ENCODE measurements around the gene RFNG.

The RFNG gene

GRCh38 chr17:82035956-82036633 is 15.5 kb downstream of the RFNG start:
- no peak for DNase-seq (ENCODE audit: low read depth, low spot score)
- peak overlapping the region; percentile 81 for H3K9ac ChIP-seq (ENCODE audit: insufficient read length, low read depth)
- peaks cover 30% of the 10 kb centered on the region for H3K4me1 ChIP-seq (ENCODE audit: insufficient read depth, insufficient read length)
- TF ChIP-seq ZNF274 (IDR thresholded peaks at IDR 0.05; ENCODE audit: low read depth, low read length) (no peak), YY1 (IDR thresholded peaks at IDR 0.05; ENCODE audit: insufficient read depth, insufficient read length) (no peak), SUZ12 (IDR thresholded peaks at IDR 0.05; ENCODE audit: extremely low read depth, insufficient read depth, insufficient read length) (no peak)
- peaks cover 15% of the 10 kb centered on the region for H3K27me3 ChIP-seq (ENCODE audit: insufficient read depth, insufficient read length)
- peaks cover 34% of the 10 kb centered on the region for H3K36me3 ChIP-seq (ENCODE audit: insufficient read depth, insufficient read length, low read length)
- H3K9me3 ChIP-seq (ENCODE audit: insufficient read depth, low read length) = no peaks in the 10 kb centered on the region
- peak overlapping the region; percentile 83 for H3K4me3 ChIP-seq (ENCODE audit: insufficient read length, low read depth)

GRCh38 chr17:82035488-82035887 is 16.1 kb downstream of the RFNG start:
- Histone ChIP-seq H3K36me3 (ENCODE audit: insufficient read depth, insufficient read length, low read length) (peaks cover 34% of the 10 kb centered on the region), H3K4me1 (ENCODE audit: insufficient read depth, insufficient read length) (peaks cover 33% of the 10 kb centered on the region), H3K9ac (ENCODE audit: insufficient read length, low read depth) (peak overlapping the region; percentile 63), H3K9me3 (ENCODE audit: insufficient read depth, low read length) (no peaks in the 10 kb centered on the region), H3K4me3 (ENCODE audit: insufficient read length, low read depth) (no peak overlapping the region), H3K27me3 (ENCODE audit: insufficient read depth, insufficient read length) (peaks cover 15% of the 10 kb centered on the region)
- no peak for DNase-seq (ENCODE audit: low read depth, low spot score)
- no peak for TF ChIP-seq SUZ12 (IDR thresholded peaks at IDR 0.05; ENCODE audit: extremely low read depth, insufficient read depth, insufficient read length)
- TF ChIP-seq YY1 (IDR thresholded peaks at IDR 0.05; ENCODE audit: insufficient read depth, insufficient read length) = no peak
- no peak for TF ChIP-seq ZNF274 (IDR thresholded peaks at IDR 0.05; ENCODE audit: low read depth, low read length)

GRCh38 chr17:82034371-82035011 is 17.1 kb downstream of the RFNG start:
- H3K4me3 ChIP-seq (ENCODE audit: insufficient read length, low read depth) = no peak overlapping the region
- H3K9ac ChIP-seq (ENCODE audit: insufficient read length, low read depth) = peak overlapping the region; percentile 36
- peaks cover 38% of the 10 kb centered on the region for H3K4me1 ChIP-seq (ENCODE audit: insufficient read depth, insufficient read length)
- H3K9me3 ChIP-seq (ENCODE audit: insufficient read depth, low read length) = no peaks in the 10 kb centered on the region
- peaks cover 39% of the 10 kb centered on the region for H3K36me3 ChIP-seq (ENCODE audit: insufficient read depth, insufficient read length, low read length)
- TF ChIP-seq SUZ12 (IDR thresholded peaks at IDR 0.05; ENCODE audit: extremely low read depth, insufficient read depth, insufficient read length) (no peak), ZNF274 (IDR thresholded peaks at IDR 0.05; ENCODE audit: low read depth, low read length) (no peak), YY1 (IDR thresholded peaks at IDR 0.05; ENCODE audit: insufficient read depth, insufficient read length) (no peak)
- peaks cover 11% of the 10 kb centered on the region for H3K27me3 ChIP-seq (ENCODE audit: insufficient read depth, insufficient read length)
- no peak for DNase-seq (ENCODE audit: low read depth, low spot score)

- Histone ChIP-seq H3K9me3 (ENCODE audit: insufficient read depth, low read length) (no peaks in the 10 kb centered on the region), H3K4me3 (ENCODE audit: insufficient read length, low read depth) (no peak overlapping the region), H3K4me1 (ENCODE audit: insufficient read depth, insufficient read length) (peaks cover 38% of the 10 kb centered on the region), H3K27me3 (ENCODE audit: insufficient read depth, insufficient read length) (peaks cover 10% of the 10 kb centered on the region), H3K9ac (ENCODE audit: insufficient read length, low read depth) (no peak overlapping the region), H3K36me3 (ENCODE audit: insufficient read depth, insufficient read length, low read length) (peaks cover 49% of the 10 kb centered on the region)
- TF ChIP-seq ZNF274 (IDR thresholded peaks at IDR 0.05; ENCODE audit: low read depth, low read length) = no peak
- TF ChIP-seq YY1 (IDR thresholded peaks at IDR 0.05; ENCODE audit: insufficient read depth, insufficient read length) = no peak
- TF ChIP-seq SUZ12 (IDR thresholded peaks at IDR 0.05; ENCODE audit: extremely low read depth, insufficient read depth, insufficient read length) = no peak
- DNase-seq (ENCODE audit: low read depth, low spot score) = no peak
Measured at GRCh38 chr17:82033359-82034085, 18.1 kb downstream of the RFNG start.

- Histone ChIP-seq H3K4me3 (ENCODE audit: insufficient read length, low read depth) (peak overlapping the region; percentile 73), H3K9me3 (ENCODE audit: insufficient read depth, low read length) (no peaks in the 10 kb centered on the region), H3K36me3 (ENCODE audit: insufficient read depth, insufficient read length, low read length) (peaks cover 56% of the 10 kb centered on the region), H3K9ac (ENCODE audit: insufficient read length, low read depth) (peak overlapping the region; percentile 93), H3K27me3 (ENCODE audit: insufficient read depth, insufficient read length) (peaks cover 10% of the 10 kb centered on the region), H3K4me1 (ENCODE audit: insufficient read depth, insufficient read length) (peaks cover 38% of the 10 kb centered on the region)
- no peak for DNase-seq (ENCODE audit: low read depth, low spot score)
- TF ChIP-seq SUZ12 (IDR thresholded peaks at IDR 0.05; ENCODE audit: extremely low read depth, insufficient read depth, insufficient read length) (no peak), ZNF274 (IDR thresholded peaks at IDR 0.05; ENCODE audit: low read depth, low read length) (no peak), YY1 (IDR thresholded peaks at IDR 0.05; ENCODE audit: insufficient read depth, insufficient read length) (no peak)
Measured at GRCh38 chr17:82031885-82032627, 19.6 kb downstream of the RFNG start.

GRCh38 chr17:82031303-82031884 is 20.2 kb downstream of the RFNG start, which contains the start of gene RAC3:
TSS of gene RAC3 (plus strand) at chr17:82031678. CDS start at chr17:82031762, 84 bp downstream.
- DNase-seq (ENCODE audit: low read depth, low spot score) = no peak
- H3K27me3 ChIP-seq (ENCODE audit: insufficient read depth, insufficient read length) = peaks cover 10% of the 10 kb centered on the region
- H3K36me3 ChIP-seq (ENCODE audit: insufficient read depth, insufficient read length, low read length) = peaks cover 54% of the 10 kb centered on the region

More at GRCh38 chr17:82031303-82031884, 20.2 kb downstream of the RFNG start, which contains the start of gene RAC3:
- Histone ChIP-seq H3K4me1 (ENCODE audit: insufficient read depth, insufficient read length) (peaks cover 35% of the 10 kb centered on the region), H3K4me3 (ENCODE audit: insufficient read length, low read depth) (peak within 1 kb of the TSS; percentile 73), H3K9ac (ENCODE audit: insufficient read length, low read depth) (peak within 1 kb of the TSS; percentile 93), H3K9me3 (ENCODE audit: insufficient read depth, low read length) (no peaks in the 10 kb centered on the region)
- TF ChIP-seq YY1 (IDR thresholded peaks at IDR 0.05; ENCODE audit: insufficient read depth, insufficient read length) (no peak), SUZ12 (IDR thresholded peaks at IDR 0.05; ENCODE audit: extremely low read depth, insufficient read depth, insufficient read length) (no peak), ZNF274 (IDR thresholded peaks at IDR 0.05; ENCODE audit: low read depth, low read length) (no peak)
